GM19099 (cell line): ENCODE results near the gene CHMP6.

Source experiments
- POLR2A ChIP-seq: IDR thresholded peaks from 3 replicates; pipeline ENCODE4 v1.6.1; 2011; ENCODE audit warnings: low read depth; ENCODE audit not compliant: insufficient read length; ENCODE audit errors: extremely low read depth

The CHMP6 gene

GRCh38 chr17:81002409-81003361 lies 11.0 kb downstream of the CHMP6 start:
- no peak for TF ChIP-seq POLR2A

GRCh38 chr17:81003711-81004475 lies 12.3 kb downstream of the CHMP6 start:
- TF ChIP-seq POLR2A: no peak

- no peak for TF ChIP-seq POLR2A
Measured at GRCh38 chr17:81006891-81007290, 15.2 kb downstream of the CHMP6 start.

- TF ChIP-seq POLR2A: no peak
Measured at GRCh38 chr17:81008140-81008539, 16.5 kb downstream of the CHMP6 start.

GRCh38 chr17:81009136-81009535 lies 17.5 kb downstream of the CHMP6 start:
- no peak for TF ChIP-seq POLR2A

GRCh38 chr17:81010935-81011334 lies 19.3 kb downstream of the CHMP6 start:
- no peak for TF ChIP-seq POLR2A

- no peak for TF ChIP-seq POLR2A
Measured at GRCh38 chr17:81011951-81012350, 20.3 kb downstream of the CHMP6 start.

GRCh38 chr17:81012574-81013447 lies 21.2 kb downstream of the CHMP6 start:
- no peak for TF ChIP-seq POLR2A

- TF ChIP-seq POLR2A: no peak
Measured at GRCh38 chr17:81013642-81014041, 22.0 kb downstream of the CHMP6 start.

- no peak for TF ChIP-seq POLR2A
Measured at GRCh38 chr17:81015136-81015535, 23.5 kb downstream of the CHMP6 start.

- no peak for TF ChIP-seq POLR2A
Measured at GRCh38 chr17:81016575-81016974, 24.9 kb downstream of the CHMP6 start.

GRCh38 chr17:81018044-81018802 lies 26.6 kb downstream of the CHMP6 start:
- TF ChIP-seq POLR2A: peak; percentile 27

- no peak for TF ChIP-seq POLR2A
Measured at GRCh38 chr17:81019563-81020442, 28.2 kb downstream of the CHMP6 start.
